HG03196 (cell line): ENCODE data around the gene PCSK5.

Experiments used
- ATAC-seq: cut with Tn5 transposase; IDR thresholded peaks from one replicate; pipeline ENCODE4 v1.9.1; 2021; ENCODE audit not compliant: unreplicated experiment

The PCSK5 gene

GRCh38 chr9:76115396-76115795 is 224.9 kb downstream of the PCSK5 start:
- no peak for ATAC-seq

GRCh38 chr9:76115982-76116646 is 225.6 kb downstream of the PCSK5 start:
- ATAC-seq = no peak

- ATAC-seq = no peak
These were observed 226.4 kb downstream of the PCSK5 start for GRCh38 chr9:76116913-76117312.

GRCh38 chr9:76127637-76128036 is 237.2 kb downstream of the PCSK5 start:
- ATAC-seq = no peak

- no peak for ATAC-seq
These were observed 245.4 kb downstream of the PCSK5 start for GRCh38 chr9:76135902-76136301.

- no peak for ATAC-seq
These were observed 246.5 kb downstream of the PCSK5 start for GRCh38 chr9:76136986-76137385.

- ATAC-seq = no peak
These were observed 247.5 kb downstream of the PCSK5 start for GRCh38 chr9:76137931-76138330.

GRCh38 chr9:76138360-76138759 is 247.9 kb downstream of the PCSK5 start:
- ATAC-seq = no peak

GRCh38 chr9:76143834-76144233 is 253.4 kb downstream of the PCSK5 start:
- no peak for ATAC-seq

GRCh38 chr9:76150013-76150412 is 259.5 kb downstream of the PCSK5 start:
- ATAC-seq = no peak

GRCh38 chr9:76151267-76151666 is 260.8 kb downstream of the PCSK5 start:
- no peak for ATAC-seq

- ATAC-seq = no peak
These were observed 262.9 kb downstream of the PCSK5 start for GRCh38 chr9:76153339-76153738.

- no peak for ATAC-seq
These were observed 263.6 kb downstream of the PCSK5 start for GRCh38 chr9:76153902-76154629.

GRCh38 chr9:76155361-76155760 is 264.9 kb downstream of the PCSK5 start:
- ATAC-seq = no peak

- no peak for ATAC-seq
These were observed 268.2 kb downstream of the PCSK5 start for GRCh38 chr9:76158713-76159112.

GRCh38 chr9:76159293-76159926 is 268.9 kb downstream of the PCSK5 start:
- no peak for ATAC-seq

GRCh38 chr9:76161106-76161505 is 270.6 kb downstream of the PCSK5 start:
- ATAC-seq = no peak

- ATAC-seq = no peak
These were observed 271.1 kb downstream of the PCSK5 start for GRCh38 chr9:76161541-76161940.

GRCh38 chr9:76162086-76162730 is 271.7 kb downstream of the PCSK5 start:
- no peak for ATAC-seq

GRCh38 chr9:76162751-76163500 is 272.5 kb downstream of the PCSK5 start:
- no peak for ATAC-seq

- ATAC-seq = no peak
These were observed 276.1 kb downstream of the PCSK5 start for GRCh38 chr9:76166526-76166925.
